ENCODE measurements around the gene GPR65.

The GPR65 gene, protein sequence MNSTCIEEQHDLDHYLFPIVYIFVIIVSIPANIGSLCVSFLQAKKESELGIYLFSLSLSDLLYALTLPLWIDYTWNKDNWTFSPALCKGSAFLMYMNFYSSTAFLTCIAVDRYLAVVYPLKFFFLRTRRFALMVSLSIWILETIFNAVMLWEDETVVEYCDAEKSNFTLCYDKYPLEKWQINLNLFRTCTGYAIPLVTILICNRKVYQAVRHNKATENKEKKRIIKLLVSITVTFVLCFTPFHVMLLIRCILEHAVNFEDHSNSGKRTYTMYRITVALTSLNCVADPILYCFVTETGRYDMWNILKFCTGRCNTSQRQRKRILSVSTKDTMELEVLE

DNA sequence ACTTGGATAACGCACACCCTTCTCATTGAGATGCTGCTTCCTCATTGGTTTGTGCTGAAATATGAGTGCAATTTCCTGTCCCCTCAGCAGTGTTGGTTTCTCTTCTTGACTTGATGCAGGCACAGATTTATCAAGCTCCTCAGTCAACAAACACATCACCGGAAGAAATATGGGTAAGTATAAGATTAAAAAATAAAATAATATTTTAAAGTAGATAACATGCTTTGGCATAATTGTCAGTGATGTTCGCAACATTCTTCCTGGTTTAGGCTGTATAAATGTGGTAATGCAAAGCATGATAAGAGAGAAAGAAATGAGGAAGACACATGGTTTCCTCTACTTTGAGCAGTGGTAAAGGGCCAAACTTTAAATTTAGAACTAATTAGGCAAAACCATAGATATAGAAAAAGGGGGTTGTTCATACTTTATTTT, at the start of gene GPR65:
Gene GPR65 (plus strand): TSS at position 86 of the 432 bp plus-strand sequence. CDS start 5,713 bp downstream, outside the sequence.
- H3K27me3 Mint-ChIP-seq (ENCODE audit: low read depth), result no peaks in the 10 kb centered on the region

DNA sequence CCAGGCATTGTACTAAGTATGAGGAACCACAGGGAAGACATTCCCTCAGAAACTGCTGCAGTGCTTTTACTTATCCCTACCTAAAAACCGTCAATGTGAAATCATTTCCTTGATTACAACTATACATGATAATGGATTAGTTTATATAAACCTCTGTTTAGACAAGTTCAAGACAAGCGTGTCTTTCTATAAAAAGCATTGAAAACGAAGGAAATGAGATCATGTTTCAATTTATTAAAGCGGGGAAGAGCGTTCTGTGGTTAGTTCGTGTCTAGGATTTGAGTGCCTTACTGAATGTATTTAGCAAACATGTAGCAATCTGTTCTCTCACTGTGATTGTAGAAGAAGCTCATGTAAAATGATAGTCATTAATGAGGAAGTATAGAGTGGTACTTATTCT, 49.4 kb upstream of the GPR65 start:
- no peak for DNase-seq (ENCODE audit: low spot score)
- Mint-ChIP-seq H3K4me1 (ENCODE audit: low read depth) (peaks cover 52% of the 10 kb centered on the region), H3K9me3 (peaks cover 5% of the 10 kb centered on the region), H3K27me3 (ENCODE audit: low read depth) (no peaks in the 10 kb centered on the region), H3K4me3 (no peak overlapping the region), H3K27ac (no peak overlapping the region), H3K36me3 (ENCODE audit: low read depth) (peaks cover 54% of the 10 kb centered on the region)

More for the DNA sequence above, at the start of gene GPR65:
- H3K4me1 Mint-ChIP-seq (ENCODE audit: low read depth), result peaks cover 50% of the 10 kb centered on the region
- peak within 1 kb of the TSS; percentile 89 for H3K4me3 Mint-ChIP-seq
- H3K9me3 Mint-ChIP-seq, result no peaks in the 10 kb centered on the region
- H3K36me3 Mint-ChIP-seq (ENCODE audit: low read depth), result peaks cover 26% of the 10 kb centered on the region
- H3K27ac Mint-ChIP-seq, result peak within 1 kb of the TSS; percentile 90
- DNase-seq (ENCODE audit: low spot score), result peak; percentile 31

DNA sequence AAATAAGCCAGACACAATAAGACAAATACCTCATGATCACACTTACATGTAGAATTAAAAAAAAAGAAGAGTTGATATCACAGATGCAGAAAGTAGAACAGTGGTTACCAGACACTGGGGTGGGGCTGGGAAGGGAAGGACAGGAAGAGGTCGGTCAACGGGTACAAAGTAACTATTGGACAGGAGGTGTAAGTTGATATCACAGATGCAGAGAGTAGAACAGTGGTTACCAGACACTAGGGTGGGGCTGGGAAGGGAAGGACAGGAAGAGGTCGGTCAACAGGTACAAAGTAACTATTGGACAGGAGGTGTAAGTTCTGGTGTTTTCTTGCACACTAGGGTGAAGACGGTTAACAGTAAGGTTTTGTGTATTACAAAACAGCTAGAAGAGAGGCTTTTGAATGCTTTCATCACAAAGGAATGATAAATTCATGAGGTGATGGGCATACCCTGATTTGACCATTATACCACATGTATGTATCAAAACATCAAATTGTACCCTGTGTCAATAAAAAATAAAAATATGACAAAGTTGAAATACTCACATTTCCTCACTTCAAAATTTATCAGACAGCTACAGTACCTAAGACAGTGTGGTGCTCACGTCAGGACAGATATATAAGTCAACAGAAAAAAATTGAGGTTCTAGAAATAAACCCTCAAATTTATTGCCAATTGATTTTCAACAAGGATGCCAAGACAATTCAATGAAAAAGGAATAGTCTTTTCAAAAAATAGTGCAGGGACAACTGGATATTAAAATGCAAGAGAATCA, 44.7 kb upstream of the GPR65 start:
- Mint-ChIP-seq H3K27ac (no peak overlapping the region), H3K36me3 (ENCODE audit: low read depth) (peaks cover 69% of the 10 kb centered on the region)

DNA sequence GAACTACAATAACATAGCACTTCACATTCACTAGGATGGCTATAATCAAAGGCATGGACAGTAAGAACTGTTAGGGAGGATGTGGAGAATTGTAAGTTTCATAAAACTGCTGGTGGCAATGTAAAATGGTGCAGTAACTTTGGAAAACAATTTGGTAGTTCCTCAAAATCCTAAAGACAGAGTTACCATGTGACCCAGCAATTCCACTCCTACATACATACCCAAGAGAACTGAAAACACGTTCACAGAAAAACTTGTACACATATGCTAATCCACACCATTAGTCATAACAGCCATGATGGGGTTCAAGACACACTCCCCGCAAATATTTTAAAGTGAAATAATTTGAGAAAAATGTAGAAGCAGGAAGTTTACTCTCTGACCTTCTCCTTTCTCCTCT, 43.7 kb upstream of the GPR65 start:
- H3K4me3 Mint-ChIP-seq, result no peak overlapping the region
- no peak for DNase-seq (ENCODE audit: low spot score)
- no peak overlapping the region for H3K27ac Mint-ChIP-seq
- peaks cover 69% of the 10 kb centered on the region for H3K36me3 Mint-ChIP-seq (ENCODE audit: low read depth)
- H3K4me1 Mint-ChIP-seq (ENCODE audit: low read depth), result peaks cover 10% of the 10 kb centered on the region
- no peaks in the 10 kb centered on the region for H3K27me3 Mint-ChIP-seq (ENCODE audit: low read depth)
- H3K9me3 Mint-ChIP-seq, result peaks cover 5% of the 10 kb centered on the region

More for the DNA sequence above, 44.7 kb upstream of the GPR65 start:
- no peak for DNase-seq (ENCODE audit: low spot score)
- Mint-ChIP-seq H3K4me1 (ENCODE audit: low read depth) (peaks cover 20% of the 10 kb centered on the region), H3K9me3 (peaks cover 5% of the 10 kb centered on the region), H3K4me3 (no peak overlapping the region), H3K27me3 (ENCODE audit: low read depth) (no peaks in the 10 kb centered on the region)

DNA sequence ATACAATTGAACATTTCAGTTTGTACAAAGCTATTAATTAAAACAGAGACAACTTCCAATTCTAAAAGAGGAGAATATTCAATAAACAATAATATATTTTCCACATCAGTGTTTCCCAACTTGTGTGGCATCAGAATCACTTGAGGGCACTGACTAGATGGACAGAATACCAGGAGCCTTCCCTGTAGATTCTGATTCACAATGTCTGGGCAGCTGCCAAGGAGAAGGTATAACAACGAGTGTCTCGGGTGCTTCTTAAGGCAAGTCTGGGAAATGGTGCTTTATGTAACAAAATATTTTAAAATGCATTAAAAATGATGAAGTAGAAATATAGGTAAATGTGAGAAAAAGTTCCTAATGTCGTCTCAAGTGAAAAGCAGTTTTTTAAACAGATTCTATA, 38.1 kb upstream of the GPR65 start:
- no peaks in the 10 kb centered on the region for H3K27me3 Mint-ChIP-seq (ENCODE audit: low read depth)
- no peak overlapping the region for H3K4me3 Mint-ChIP-seq
- no peak for DNase-seq (ENCODE audit: low spot score)
- H3K27ac Mint-ChIP-seq, result no peak overlapping the region
- H3K36me3 Mint-ChIP-seq (ENCODE audit: low read depth), result peaks cover 28% of the 10 kb centered on the region
- H3K4me1 Mint-ChIP-seq (ENCODE audit: low read depth), result no peaks in the 10 kb centered on the region
- no peaks in the 10 kb centered on the region for H3K9me3 Mint-ChIP-seq

DNA sequence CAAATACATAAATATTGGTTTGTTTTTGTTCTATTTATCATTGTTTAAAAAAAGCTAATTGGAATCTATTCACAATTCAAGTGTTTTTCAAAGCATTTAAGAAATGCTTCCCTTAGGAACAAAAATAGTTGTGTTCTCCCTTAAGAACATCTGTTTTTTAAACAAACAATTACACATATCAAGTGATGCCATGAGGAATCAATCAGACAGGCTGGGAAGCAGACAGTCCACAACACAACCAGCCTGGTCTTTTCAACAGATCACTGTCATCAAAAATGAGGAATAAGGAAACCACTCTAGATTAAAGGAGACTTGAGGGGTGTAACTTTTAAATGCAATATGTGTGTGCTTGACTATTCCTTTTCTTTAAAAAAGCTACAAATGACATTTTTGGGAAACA, 37.4 kb upstream of the GPR65 start:
- Mint-ChIP-seq H3K4me3 (no peak overlapping the region), H3K4me1 (ENCODE audit: low read depth) (no peaks in the 10 kb centered on the region), H3K9me3 (no peaks in the 10 kb centered on the region), H3K27ac (no peak overlapping the region), H3K27me3 (ENCODE audit: low read depth) (no peaks in the 10 kb centered on the region), H3K36me3 (ENCODE audit: low read depth) (peaks cover 25% of the 10 kb centered on the region)
- no peak for DNase-seq (ENCODE audit: low spot score)

DNA sequence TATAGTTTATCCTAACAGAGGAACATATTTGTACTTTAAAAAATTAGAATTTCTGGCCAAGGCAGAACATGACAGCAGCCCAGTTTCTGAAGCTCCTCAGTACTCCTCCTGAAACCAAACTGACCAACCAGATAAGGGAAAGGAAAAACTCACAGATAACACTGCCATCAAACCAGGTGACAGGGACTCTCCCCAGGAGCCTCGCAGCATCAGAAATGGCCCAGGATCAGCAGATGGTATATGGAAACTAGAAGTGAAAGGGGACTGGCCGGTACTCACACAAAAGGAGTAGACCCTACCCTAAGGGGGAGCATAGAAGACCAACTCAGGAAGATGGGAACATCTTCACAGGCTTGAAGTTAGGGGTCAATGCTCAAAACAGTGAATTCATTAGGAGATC, 33.9 kb upstream of the GPR65 start:
- Mint-ChIP-seq H3K4me3 (no peak overlapping the region), H3K27ac (no peak overlapping the region), H3K27me3 (ENCODE audit: low read depth) (no peaks in the 10 kb centered on the region), H3K4me1 (ENCODE audit: low read depth) (no peaks in the 10 kb centered on the region), H3K36me3 (ENCODE audit: low read depth) (peaks cover 13% of the 10 kb centered on the region), H3K9me3 (no peaks in the 10 kb centered on the region)
- DNase-seq (ENCODE audit: low spot score), result no peak

DNA sequence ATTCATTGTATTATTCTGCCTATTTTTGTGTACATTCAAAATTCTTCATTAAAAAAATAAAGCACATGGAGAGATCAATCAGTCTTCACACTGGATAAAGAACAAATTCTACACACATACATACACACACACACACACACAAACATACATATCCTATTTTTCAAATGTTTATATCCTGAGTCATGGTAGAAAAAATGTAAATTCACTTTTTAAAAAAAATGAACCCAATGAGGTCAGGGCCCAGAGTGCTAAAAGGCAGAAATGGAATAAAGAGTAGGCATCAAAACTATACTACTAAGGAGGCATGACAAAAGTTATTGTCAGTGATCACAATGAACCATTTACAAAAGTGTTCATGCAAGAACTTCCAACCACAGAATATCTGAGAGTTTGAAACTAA, 29.3 kb upstream of the GPR65 start:
- peaks cover 1% of the 10 kb centered on the region for H3K4me1 Mint-ChIP-seq (ENCODE audit: low read depth)
- peaks cover 26% of the 10 kb centered on the region for H3K36me3 Mint-ChIP-seq (ENCODE audit: low read depth)

DNA sequence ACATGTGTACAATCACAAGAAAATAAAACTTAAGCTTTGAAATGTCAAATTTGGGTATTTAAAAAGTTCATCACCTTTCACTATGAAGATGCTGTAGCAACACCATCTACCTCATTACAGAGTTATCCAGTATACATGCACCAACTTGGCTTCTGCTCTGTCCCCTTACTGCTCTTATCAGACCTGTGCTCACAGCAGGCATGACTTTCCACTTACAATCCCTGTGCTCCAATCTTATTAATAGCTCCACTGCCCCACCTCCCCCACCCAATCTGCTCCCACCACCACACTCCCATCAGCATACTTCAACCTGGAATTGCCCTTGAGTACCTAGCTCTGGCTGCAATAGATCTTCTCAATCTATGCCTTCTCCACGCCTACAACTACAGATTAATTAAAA, 25.2 kb upstream of the GPR65 start:
- H3K27ac Mint-ChIP-seq, result no peak overlapping the region
- no peaks in the 10 kb centered on the region for H3K9me3 Mint-ChIP-seq
- DNase-seq (ENCODE audit: low spot score), result no peak
- H3K36me3 Mint-ChIP-seq (ENCODE audit: low read depth), result peaks cover 38% of the 10 kb centered on the region
- peaks cover 1% of the 10 kb centered on the region for H3K4me1 Mint-ChIP-seq (ENCODE audit: low read depth)
- H3K4me3 Mint-ChIP-seq, result no peak overlapping the region
- H3K27me3 Mint-ChIP-seq (ENCODE audit: low read depth), result no peaks in the 10 kb centered on the region

More for the DNA sequence above, 29.3 kb upstream of the GPR65 start:
- no peaks in the 10 kb centered on the region for H3K9me3 Mint-ChIP-seq
- no peak for DNase-seq (ENCODE audit: low spot score)
- H3K27me3 Mint-ChIP-seq (ENCODE audit: low read depth), result no peaks in the 10 kb centered on the region
- no peak overlapping the region for H3K27ac Mint-ChIP-seq
- no peak overlapping the region for H3K4me3 Mint-ChIP-seq

DNA sequence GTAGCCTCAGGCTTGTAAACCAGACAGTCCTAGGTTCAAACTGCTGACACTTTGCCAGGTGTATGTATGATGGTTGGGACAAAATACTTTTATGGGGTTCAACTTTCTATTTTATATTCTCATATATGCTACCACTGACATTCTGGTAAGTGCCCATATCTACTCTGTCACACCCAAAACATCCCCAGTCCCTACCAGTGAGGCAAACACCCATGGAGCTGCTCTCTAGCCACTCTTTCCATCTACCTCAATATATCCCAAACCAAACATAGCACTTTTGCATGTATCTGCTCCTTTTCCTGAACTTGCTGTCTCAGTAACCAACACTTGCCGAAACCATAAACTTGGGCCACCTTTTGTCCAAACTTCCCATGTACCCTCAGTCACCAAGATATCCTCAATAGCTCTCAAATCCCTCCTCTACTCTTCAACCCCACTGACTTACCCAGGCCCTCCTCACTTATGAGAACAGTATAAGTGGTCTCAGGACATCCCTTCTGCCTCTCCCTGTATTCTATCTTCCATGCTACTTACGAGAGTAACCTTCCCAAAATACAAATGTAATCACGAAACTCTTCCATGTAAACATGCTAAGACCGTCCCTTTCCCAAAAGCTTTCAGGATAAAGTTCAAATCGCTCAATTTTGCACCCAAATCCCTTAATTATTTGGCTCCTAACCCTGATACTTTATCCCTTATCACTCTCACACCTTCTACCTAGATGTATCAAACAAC, 15.5 kb upstream of the GPR65 start:
- no peaks in the 10 kb centered on the region for H3K27me3 Mint-ChIP-seq (ENCODE audit: low read depth)
- peaks cover 43% of the 10 kb centered on the region for H3K4me1 Mint-ChIP-seq (ENCODE audit: low read depth)
- no peaks in the 10 kb centered on the region for H3K9me3 Mint-ChIP-seq
- peaks cover 14% of the 10 kb centered on the region for H3K36me3 Mint-ChIP-seq (ENCODE audit: low read depth)
- DNase-seq (ENCODE audit: low spot score), result no peak
- no peak overlapping the region for H3K27ac Mint-ChIP-seq
- no peak overlapping the region for H3K4me3 Mint-ChIP-seq

DNA sequence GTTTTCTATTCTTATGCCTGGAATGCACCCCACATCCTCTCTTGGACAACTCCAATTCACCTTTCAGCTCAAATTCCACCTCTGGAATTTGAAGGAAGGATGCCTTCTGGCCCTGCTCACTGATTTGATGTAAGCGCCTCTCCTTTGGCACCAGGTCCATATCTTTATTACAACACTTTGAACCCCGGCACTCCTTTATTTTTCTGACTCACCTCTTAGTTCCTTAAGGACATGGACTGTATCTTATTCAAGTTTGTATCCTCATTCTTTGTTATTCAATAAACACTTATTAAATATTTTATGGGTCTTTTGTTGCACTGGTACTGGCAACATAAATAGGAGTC, 15.0 kb upstream of the GPR65 start:
- Mint-ChIP-seq H3K4me3 (no peak overlapping the region), H3K27ac (no peak overlapping the region), H3K4me1 (ENCODE audit: low read depth) (peaks cover 48% of the 10 kb centered on the region), H3K9me3 (no peaks in the 10 kb centered on the region), H3K36me3 (ENCODE audit: low read depth) (peaks cover 10% of the 10 kb centered on the region), H3K27me3 (ENCODE audit: low read depth) (no peaks in the 10 kb centered on the region)
- DNase-seq (ENCODE audit: low spot score), result no peak

DNA sequence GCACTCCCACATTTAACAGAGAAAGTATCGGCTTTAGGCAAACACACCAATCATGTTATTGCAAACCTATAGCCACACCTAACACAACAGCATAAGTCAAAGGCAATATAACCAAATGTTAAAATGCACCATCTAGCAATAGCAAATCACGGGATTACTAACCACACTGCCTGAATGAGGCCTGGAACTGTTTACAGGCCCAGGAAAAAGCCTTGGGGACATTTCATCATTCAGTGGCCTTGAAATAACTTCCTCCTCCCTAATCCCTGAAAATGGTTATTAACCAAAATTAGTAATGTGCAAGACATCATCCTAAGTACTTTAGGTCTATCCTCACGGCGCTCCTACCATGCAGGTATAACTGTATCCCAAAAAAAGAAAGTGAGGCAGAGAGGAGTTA, 14.3 kb upstream of the GPR65 start:
- H3K36me3 Mint-ChIP-seq (ENCODE audit: low read depth), result peaks cover 12% of the 10 kb centered on the region
- H3K4me1 Mint-ChIP-seq (ENCODE audit: low read depth), result peaks cover 55% of the 10 kb centered on the region
- H3K4me3 Mint-ChIP-seq, result no peak overlapping the region
- no peak overlapping the region for H3K27ac Mint-ChIP-seq
- DNase-seq (ENCODE audit: low spot score), result no peak
- no peaks in the 10 kb centered on the region for H3K27me3 Mint-ChIP-seq (ENCODE audit: low read depth)
- H3K9me3 Mint-ChIP-seq, result no peaks in the 10 kb centered on the region

DNA sequence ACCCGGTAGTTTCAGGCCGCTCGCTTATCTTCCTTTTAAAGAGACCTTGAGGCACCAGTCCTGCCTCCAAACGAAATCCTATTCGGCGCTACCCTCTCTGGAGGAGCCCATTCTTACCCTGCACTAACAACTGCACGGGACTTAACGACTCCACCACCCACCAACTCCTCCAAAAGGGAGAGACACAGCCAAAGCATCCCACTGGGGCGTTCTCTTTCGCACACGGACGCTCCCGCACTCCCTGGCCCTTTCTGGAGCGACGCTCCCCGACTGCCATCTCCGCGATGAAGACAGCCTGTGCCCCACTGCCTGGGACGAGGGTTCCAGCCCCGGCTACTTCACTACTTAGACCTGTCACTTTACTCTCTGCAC, 12.6 kb upstream of the GPR65 start:
- Mint-ChIP-seq H3K36me3 (ENCODE audit: low read depth) (peaks cover 8% of the 10 kb centered on the region), H3K4me1 (ENCODE audit: low read depth) (peaks cover 64% of the 10 kb centered on the region)

More for the DNA sequence above, 12.6 kb upstream of the GPR65 start:
- H3K4me3 Mint-ChIP-seq, result peak overlapping the region; percentile 88
- no peak for DNase-seq (ENCODE audit: low spot score)
- H3K27ac Mint-ChIP-seq, result peak overlapping the region; percentile 90
- H3K9me3 Mint-ChIP-seq, result no peaks in the 10 kb centered on the region
- H3K27me3 Mint-ChIP-seq (ENCODE audit: low read depth), result no peaks in the 10 kb centered on the region

All from T-helper 2 cell treated with Interferon-gamma antibody and Interleukin-4, amounts not matched to agents 5 μg/mL and 100 μg/mL, for 36 hours (primary cell).